Nephron progenitor cell (in vitro differentiated cells): ENCODE measurements around the gene PLA2G6.

ENCODE experiments used
- DNase-seq: peaks from one replicate; pipeline ENCODE4 v3.0.0; 2021
- H3K27ac Mint-ChIP-seq: 2 replicates; pipeline ENCODE4 v1.8.0; 2021; ENCODE audit warnings: mild to moderate bottlenecking, moderate library complexity, mixed read lengths
- H3K27me3 Mint-ChIP-seq: 2 replicates; pipeline ENCODE4 v1.8.0; 2021; ENCODE audit warnings: mild to moderate bottlenecking, low read depth, mixed read lengths; ENCODE audit not compliant: poor library complexity
- H3K36me3 Mint-ChIP-seq: 2 replicates; pipeline ENCODE4 v1.8.0; 2021; ENCODE audit warnings: low read depth, mixed read lengths
- H3K4me1 Mint-ChIP-seq: 2 replicates; pipeline ENCODE4 v1.8.0; 2021; ENCODE audit warnings: mixed read lengths
- H3K4me3 Mint-ChIP-seq: 2 replicates; pipeline ENCODE4 v1.8.0; 2021; ENCODE audit warnings: mild to moderate bottlenecking, moderate library complexity, mixed read lengths
- H3K9me3 Mint-ChIP-seq: 2 replicates; pipeline ENCODE4 v1.8.0; 2021; ENCODE audit warnings: mild to moderate bottlenecking, moderate library complexity, mixed read lengths
- TF ChIP-seq, protein P1 (sequence below): fragments of 200-600 bp; sonication (generic); IDR thresholded peaks from 2 replicates; pipeline ENCODE4 v1.5.0; 2021; ENCODE audit warnings: antibody characterized with exemption

The PLA2G6 gene

DNA sequence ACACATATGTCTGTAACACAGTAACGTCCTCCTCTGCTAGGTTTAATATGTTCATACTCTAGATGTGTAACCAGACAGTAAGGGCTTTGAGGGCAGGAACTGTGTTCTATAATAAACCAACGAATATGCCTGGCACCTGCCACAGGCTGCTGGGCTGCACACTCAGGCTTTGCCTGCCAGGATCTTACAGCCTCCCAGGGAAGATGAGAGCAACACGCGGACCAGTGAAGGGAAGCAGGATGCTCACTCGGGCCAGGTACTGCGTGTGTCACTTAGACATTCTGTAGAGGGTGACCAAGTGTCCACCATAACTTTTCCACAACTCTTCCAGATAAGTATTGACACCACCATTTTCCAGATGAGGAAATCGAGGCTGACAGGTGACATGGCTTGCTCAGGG is 49.5 kb downstream of the PLA2G6 start:
- TF ChIP-seq, protein P1, sequence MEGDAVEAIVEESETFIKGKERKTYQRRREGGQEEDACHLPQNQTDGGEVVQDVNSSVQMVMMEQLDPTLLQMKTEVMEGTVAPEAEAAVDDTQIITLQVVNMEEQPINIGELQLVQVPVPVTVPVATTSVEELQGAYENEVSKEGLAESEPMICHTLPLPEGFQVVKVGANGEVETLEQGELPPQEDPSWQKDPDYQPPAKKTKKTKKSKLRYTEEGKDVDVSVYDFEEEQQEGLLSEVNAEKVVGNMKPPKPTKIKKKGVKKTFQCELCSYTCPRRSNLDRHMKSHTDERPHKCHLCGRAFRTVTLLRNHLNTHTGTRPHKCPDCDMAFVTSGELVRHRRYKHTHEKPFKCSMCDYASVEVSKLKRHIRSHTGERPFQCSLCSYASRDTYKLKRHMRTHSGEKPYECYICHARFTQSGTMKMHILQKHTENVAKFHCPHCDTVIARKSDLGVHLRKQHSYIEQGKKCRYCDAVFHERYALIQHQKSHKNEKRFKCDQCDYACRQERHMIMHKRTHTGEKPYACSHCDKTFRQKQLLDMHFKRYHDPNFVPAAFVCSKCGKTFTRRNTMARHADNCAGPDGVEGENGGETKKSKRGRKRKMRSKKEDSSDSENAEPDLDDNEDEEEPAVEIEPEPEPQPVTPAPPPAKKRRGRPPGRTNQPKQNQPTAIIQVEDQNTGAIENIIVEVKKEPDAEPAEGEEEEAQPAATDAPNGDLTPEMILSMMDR: no peak
- Mint-ChIP-seq H3K27me3 (no peaks in the 10 kb centered on the region), H3K36me3 (peaks cover 19% of the 10 kb centered on the region), H3K4me1 (peaks cover 5% of the 10 kb centered on the region), H3K27ac (no peak overlapping the region), H3K4me3 (no peak overlapping the region), H3K9me3 (no peaks in the 10 kb centered on the region)
- no peak for DNase-seq

DNA sequence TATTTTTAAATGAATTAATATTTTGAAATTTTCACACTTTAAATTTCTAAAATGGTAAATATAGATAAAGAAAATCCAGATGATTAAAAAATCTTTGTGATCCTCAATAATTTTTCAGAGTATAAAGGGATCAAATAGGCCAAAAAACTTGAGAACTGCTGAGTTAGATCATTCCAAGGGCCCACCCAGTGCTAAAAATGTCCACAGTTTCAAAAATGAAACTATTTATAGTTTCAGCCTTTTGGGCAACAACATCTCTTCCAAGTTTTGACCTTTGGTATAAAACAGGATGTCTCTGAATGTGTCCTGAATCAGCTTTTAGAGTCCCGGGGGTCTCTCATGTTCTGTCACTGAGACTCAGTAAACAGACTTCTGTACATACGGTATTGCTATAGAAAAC is 50.2 kb downstream of the PLA2G6 start:
- no peaks in the 10 kb centered on the region for H3K27me3 Mint-ChIP-seq
- TF ChIP-seq, protein P1: no peak
- H3K36me3 Mint-ChIP-seq: peaks cover 19% of the 10 kb centered on the region
- H3K4me1 Mint-ChIP-seq: peaks cover 12% of the 10 kb centered on the region
- H3K27ac Mint-ChIP-seq: no peak overlapping the region
- no peak for DNase-seq
- no peaks in the 10 kb centered on the region for H3K9me3 Mint-ChIP-seq
- no peak overlapping the region for H3K4me3 Mint-ChIP-seq

DNA sequence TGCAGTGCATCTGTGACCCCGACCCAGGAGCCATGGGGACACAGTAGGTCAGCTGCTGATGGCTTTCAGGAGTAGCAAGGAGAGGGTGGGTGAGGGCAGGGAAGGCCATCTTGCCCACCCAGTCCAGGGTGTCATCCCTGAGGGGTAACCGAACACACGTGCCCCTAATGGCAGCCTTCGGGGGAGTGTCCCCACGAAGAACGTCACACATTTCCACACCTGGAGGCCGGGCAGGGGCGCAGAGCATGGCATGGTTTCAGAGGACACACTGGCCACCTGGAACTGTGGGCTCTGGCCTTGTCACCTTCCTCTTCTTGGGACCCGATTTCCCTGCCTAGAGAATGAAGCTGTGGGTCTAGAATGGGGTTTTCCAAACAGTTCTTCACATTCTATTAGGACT is 51.8 kb downstream of the PLA2G6 start:
- H3K27ac Mint-ChIP-seq: no peak overlapping the region
- peaks cover 10% of the 10 kb centered on the region for H3K36me3 Mint-ChIP-seq
- H3K9me3 Mint-ChIP-seq: no peaks in the 10 kb centered on the region
- H3K4me1 Mint-ChIP-seq: peaks cover 13% of the 10 kb centered on the region
- H3K27me3 Mint-ChIP-seq: no peaks in the 10 kb centered on the region
- TF ChIP-seq, protein P1: no peak
- DNase-seq: no peak
- H3K4me3 Mint-ChIP-seq: no peak overlapping the region

DNA sequence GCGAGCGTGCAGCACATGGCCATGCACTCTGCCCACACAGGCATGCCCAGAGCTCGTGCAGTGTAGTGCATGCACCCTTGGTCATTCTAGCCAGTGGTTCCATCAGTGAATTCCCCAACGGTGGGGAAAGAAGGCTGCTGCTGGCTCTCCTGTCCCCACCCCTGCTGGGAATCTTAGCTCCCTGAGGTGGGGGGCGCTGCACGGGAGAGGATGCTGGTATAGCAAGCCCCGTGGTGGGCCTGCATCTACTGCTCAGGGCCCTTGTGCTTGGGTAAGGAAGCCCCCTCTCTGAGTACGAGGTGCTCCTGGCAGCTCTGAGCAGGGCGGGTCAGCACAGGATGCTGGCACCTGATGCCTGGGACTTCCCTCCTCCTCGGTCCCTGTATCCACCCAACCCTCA is 52.6 kb downstream of the PLA2G6 start:
- H3K27ac Mint-ChIP-seq: no peak overlapping the region
- H3K4me3 Mint-ChIP-seq: no peak overlapping the region
- H3K36me3 Mint-ChIP-seq: peaks cover 5% of the 10 kb centered on the region
- H3K27me3 Mint-ChIP-seq: no peaks in the 10 kb centered on the region
- TF ChIP-seq, protein P1: no peak
- H3K9me3 Mint-ChIP-seq: no peaks in the 10 kb centered on the region
- H3K4me1 Mint-ChIP-seq: peaks cover 18% of the 10 kb centered on the region
- DNase-seq: no peak

DNA sequence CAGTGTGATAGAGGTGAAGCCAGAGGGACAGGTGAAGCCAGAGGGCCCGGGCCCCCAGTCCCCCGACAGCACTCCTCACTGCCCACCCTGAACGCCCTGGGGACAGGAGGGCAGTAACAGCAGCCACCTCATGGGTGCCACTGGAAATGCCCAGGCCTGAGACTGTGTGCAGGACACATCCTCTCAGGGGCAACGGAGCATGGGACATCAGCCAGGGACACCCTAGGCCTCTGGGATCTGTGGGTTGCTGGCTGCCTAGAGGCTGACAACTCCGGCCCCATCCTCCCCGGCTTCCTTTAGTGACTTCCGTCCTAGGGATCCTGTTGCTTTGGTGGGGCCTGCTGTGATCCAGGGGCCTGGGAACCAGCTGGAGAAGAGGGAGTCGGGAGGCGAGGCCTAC is 53.8 kb downstream of the PLA2G6 start:
- H3K27ac Mint-ChIP-seq: no peak overlapping the region
- H3K9me3 Mint-ChIP-seq: no peaks in the 10 kb centered on the region
- H3K4me3 Mint-ChIP-seq: no peak overlapping the region
- peaks cover 18% of the 10 kb centered on the region for H3K4me1 Mint-ChIP-seq
- H3K36me3 Mint-ChIP-seq: no peaks in the 10 kb centered on the region
- no peaks in the 10 kb centered on the region for H3K27me3 Mint-ChIP-seq
- TF ChIP-seq, protein P1: no peak
- DNase-seq: no peak

DNA sequence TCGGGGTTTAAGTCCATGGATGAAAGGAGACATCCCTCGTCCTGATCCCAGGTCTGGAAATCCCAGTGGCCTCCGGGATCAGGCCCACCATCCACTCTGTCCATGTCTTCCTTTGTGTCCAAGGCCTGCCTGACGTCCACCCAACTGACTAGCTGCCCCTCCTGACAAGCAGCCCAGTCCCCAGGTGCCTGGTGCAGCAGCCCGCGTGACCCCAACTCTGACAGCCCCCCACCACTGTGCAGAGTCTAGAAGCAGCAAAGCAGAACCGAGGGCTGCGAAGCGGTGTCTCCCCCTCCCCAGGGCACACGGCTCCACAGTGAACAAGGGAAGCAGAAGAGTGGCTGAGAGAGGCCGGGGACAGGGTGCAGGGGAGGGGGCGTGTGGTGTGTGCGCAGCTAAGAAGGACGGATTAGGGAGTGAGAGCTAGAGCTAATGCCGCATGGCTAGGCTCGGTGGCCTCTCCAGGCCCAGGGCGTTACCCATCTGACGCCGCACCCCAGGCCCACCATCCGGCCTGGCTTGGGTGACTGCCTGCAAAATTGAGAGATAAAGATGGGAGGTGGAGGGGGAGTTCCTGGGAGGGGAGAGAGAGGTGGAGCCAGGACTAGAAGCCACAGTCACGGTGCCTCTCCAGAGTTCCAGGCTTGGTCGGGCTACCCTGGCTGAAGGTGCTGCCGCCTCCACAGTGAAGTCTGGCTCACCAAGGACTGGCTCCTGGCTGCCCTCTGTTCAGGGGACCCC is 54.5 kb downstream of the PLA2G6 start:
- Mint-ChIP-seq H3K36me3 (no peaks in the 10 kb centered on the region), H3K4me1 (peaks cover 18% of the 10 kb centered on the region), H3K27me3 (no peaks in the 10 kb centered on the region), H3K4me3 (no peak overlapping the region), H3K27ac (peak overlapping the region; percentile 93), H3K9me3 (no peaks in the 10 kb centered on the region)
- no peak for DNase-seq
- TF ChIP-seq, protein P1: no peak
